HG03520 (cell line): Measurements from ENCODE around the gene DRG1.
"Not testable (repeated sequence)": the region's sequence is repeated elsewhere in the genome, so short reads cannot be mapped to it uniquely, and the experiment has no call there.

ENCODE experiments used
- ATAC-seq: cut with Tn5 transposase; IDR thresholded peaks from one replicate; pipeline ENCODE4 v1.9.1; 2021; ENCODE audit warnings: mild to moderate bottlenecking, moderate library complexity; ENCODE audit not compliant: unreplicated experiment

The DRG1 gene

GRCh38 chr22:31442768-31443489 lies 43.5 kb downstream of the DRG1 start:
- ATAC-seq = no peak

- ATAC-seq = no peak
Observed at GRCh38 chr22:31443516-31443915, 44.1 kb downstream of the DRG1 start.

GRCh38 chr22:31445642-31446041 lies 46.2 kb downstream of the DRG1 start:
- ATAC-seq = no peak

- no peak for ATAC-seq
Observed at GRCh38 chr22:31446208-31446607, 46.8 kb downstream of the DRG1 start.

DNA sequence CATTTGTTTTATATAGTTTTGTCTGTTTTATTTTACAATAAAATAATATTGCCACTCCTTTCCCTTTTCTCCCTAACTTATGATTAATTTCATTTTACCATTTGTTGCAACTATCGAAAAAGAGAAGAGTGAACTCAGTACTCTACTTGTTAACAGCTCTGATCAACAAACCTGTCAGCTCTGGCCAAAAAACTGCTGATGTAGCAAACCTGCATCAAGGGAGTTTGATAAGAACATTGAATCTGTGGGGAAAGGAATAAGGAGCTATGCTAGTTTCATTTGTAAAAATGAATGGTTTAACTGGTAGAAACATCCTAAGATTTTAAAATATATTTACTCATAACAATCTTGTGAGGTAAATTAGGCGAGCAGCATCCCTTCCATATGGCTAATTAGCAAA lies 47.4 kb downstream of the DRG1 start:
- ATAC-seq = no peak

DNA sequence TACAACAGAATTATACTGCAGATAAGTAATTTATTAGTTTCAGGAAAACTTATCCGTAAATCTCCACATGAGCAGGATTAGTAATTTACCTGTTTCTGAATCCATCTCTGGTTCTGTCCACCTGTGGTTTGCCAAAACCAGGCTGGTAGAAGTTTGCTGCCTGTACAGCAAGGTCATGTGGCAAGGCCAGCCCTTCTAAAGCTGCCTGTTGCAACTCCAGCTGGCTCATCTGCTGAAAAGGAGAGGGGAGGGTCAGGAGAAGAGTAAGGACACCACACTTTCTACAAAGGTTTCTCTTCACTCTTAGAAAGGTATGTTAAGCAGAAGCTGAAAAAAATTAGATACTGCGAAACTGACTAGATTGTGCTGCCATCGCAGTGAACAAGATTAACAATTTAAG lies 47.9 kb downstream of the DRG1 start:
- no peak for ATAC-seq

DNA sequence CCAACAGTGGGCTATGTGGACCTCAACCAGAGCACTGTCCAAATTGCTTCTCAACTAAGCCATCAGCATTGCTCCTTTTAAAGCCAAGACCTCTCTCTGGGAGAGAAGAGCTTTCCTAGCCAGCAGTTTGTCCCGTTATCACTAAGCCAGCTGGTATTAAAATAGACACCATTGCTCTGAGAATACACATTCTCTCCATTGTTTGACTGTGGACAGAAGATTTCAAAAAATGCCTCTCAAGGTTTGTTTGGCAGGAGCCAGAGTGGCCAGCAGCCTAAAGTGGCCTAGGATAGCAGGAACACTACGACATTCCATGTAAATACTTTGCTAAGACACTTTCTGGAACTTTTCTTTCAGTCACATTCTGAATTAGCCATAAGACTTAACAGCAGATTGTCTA lies 49.0 kb downstream of the DRG1 start:
- ATAC-seq = no peak

DNA sequence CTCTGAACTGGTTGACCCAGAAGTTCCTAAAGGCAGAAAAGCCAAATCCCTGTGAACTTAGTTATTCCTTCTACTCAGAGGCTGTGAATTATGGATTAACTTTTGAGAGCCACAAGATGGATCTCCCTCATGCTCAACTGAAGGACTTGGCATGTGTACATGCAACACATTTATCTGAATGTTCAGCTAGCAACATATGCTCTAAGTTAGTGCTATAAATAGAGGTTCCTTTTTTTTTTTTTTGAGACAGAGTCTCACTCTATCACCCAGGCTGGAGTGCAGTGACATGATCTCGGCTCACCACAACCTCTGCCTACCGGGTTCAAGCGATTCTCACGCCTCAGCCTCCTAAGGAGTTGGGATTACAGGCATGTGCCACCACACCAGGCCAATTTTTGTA lies 50.1 kb downstream of the DRG1 start:
- no peak for ATAC-seq

GRCh38 chr22:31451709-31452571 lies 52.5 kb downstream of the DRG1 start:
- ATAC-seq = no peak

GRCh38 chr22:31461699-31462098 lies 62.3 kb downstream of the DRG1 start:
- no peak for ATAC-seq

DNA sequence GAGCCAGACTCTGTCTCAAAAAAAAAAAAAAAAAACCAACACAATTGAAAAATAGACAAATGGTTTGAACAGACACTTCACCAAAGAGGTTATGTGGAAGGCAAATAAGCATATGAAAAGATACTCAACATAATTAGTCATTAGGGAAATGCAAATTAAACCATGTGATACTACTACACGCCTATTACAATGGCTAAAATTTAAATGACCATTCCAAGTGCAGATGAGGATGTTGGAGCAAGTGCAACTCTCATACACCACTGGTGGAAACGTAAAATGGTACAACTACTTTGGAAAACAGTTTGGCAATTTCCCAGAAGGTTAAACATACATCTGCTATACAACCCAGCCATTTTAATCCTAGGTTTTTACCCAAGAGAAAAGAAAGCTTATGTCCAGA lies 65.9 kb downstream of the DRG1 start:
- no peak for ATAC-seq

DNA sequence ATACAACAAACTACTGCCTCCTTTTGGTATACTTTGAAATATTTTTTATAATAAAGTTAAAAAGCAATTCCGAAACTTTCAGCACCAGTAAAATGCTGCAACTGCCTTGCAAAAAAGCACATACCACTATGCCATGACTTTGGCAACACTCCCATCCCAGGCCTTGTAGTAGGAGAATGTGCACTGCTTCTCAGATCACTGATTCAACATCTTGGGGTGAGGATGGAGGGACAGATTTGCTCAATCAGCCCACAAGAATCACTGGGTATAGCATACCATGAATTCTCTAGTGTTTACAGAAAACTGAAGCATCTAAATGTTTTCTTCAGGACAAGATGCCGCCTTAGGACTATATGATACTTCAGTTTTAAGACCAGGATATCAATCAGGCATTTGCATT lies 75.3 kb downstream of the DRG1 start:
- ATAC-seq = no peak

- no peak for ATAC-seq
Observed at GRCh38 chr22:31475800-31476199, 76.4 kb downstream of the DRG1 start.

DNA sequence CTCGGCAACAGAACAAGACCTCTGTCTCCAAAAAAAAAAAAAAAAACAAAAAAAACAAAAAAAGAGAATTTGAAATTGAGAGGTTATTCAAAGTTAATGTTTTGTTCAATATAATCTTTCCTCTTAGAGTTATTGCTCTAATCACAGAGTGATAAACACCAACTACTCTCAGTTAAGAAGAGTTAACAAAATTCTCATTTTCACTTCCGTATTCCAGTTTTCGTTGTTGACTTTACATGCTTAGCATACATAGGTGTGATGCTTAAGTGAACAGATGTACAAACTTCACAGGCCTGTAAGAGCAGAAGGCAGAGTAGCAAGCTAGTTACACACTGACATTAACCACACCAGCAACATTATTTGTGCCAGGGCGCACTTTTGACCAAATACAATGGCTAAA lies 77.9 kb downstream of the DRG1 start:
- peak; percentile 46 for ATAC-seq

GRCh38 chr22:31481129-31481528 lies 81.7 kb downstream of the DRG1 start:
- ATAC-seq = no peak

DNA sequence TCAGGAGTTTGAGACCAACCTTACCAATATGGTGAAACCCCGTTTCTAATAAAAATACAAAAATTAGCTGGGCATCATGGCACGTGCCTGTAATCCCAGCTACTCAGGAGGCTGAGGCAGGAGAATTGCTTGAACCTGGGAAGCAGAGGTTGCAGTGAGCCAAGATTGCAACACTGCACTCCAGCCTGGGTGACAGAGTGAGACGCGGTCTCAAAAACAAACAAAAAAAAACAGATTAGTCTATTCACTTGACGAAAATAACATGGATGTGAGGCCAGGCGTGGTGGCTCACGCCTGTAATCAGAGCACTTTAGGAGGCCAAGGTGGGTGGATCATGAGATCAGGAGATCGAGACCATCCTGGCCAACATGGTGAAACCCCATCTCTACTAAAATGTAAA lies 83.1 kb downstream of the DRG1 start:
- not testable (repeated sequence) for ATAC-seq
